K562 (cell line): ENCODE data around the gene YPEL2.

Source experiments
- CBX5 ChIP-seq: IDR thresholded peaks from 2 replicates; pipeline ENCODE4 v1.6.1; 2014; ENCODE audit warnings: low read depth, borderline replicate concordance
- NR2C2 ChIP-seq, 2 experiments: fragments of 200-800 bp in 1 of 2; sonication (Bioruptor generic) in 1 of 2; sonication (generic) in 1 of 2; formaldehyde crosslinking in 1 of 2; IDR thresholded peaks; 2 replicates each; pipeline versions ENCODE4 v1.6.1 to v1.8.0; 2016 to 2022; ENCODE audit warnings: mild to moderate bottlenecking in 1 of 2, missing compliant biosample characterization in 1 of 2, missing genetic modification characterization in 1 of 2, missing genetic modification reagents in 1 of 2
- PHF8 ChIP-seq: fragments of 200-600 bp; sonication (generic); IDR thresholded peaks from 2 replicates; pipeline ENCODE4 v1.6.1; 2012; ENCODE audit warnings: mixed run types, mild to moderate bottlenecking, inconsistent platforms, low read length, moderate library complexity, borderline replicate concordance
- YY1 ChIP-seq, 3 experiments: IDR thresholded peaks; 2 replicates each; pipeline ENCODE4 v1.6.1; 2011; ENCODE audit warnings: low read length in 2 of 3, mild to moderate bottlenecking in 2 of 3, moderate library complexity in 2 of 3, borderline replicate concordance in 1 of 3, control low read depth in 1 of 3, low read depth in 1 of 3; ENCODE audit not compliant: insufficient read depth in 3 of 3, insufficient replicate concordance in 2 of 3, control insufficient read depth in 1 of 3, insufficient read length in 1 of 3; ENCODE audit errors: extremely low read depth in 1 of 3
- TF ChIP-seq, protein P1 (sequence below): fragments of 150-350 bp; IDR thresholded peaks from 2 replicates; pipeline ENCODE4 v1.6.1; 2014; ENCODE audit warnings: low read depth, mild to moderate bottlenecking, low read length, borderline replicate concordance
- TF ChIP-seq, protein P2 (sequence below), 3 experiments: IDR thresholded peaks in 2 of 3; conservative IDR thresholded peaks in 1 of 3; 2 replicates each; pipeline ENCODE4 v1.5.1; 2011 to 2012; ENCODE audit warnings: low read length in 3 of 3, mild to moderate bottlenecking in 3 of 3, control low read depth in 2 of 3, improper control_type of control experiment in 1 of 3, inconsistent platforms in 1 of 3, low read depth in 1 of 3, mixed read lengths in 1 of 3, moderate library complexity in 1 of 3; ENCODE audit not compliant: insufficient read depth in 2 of 3

DNA sequence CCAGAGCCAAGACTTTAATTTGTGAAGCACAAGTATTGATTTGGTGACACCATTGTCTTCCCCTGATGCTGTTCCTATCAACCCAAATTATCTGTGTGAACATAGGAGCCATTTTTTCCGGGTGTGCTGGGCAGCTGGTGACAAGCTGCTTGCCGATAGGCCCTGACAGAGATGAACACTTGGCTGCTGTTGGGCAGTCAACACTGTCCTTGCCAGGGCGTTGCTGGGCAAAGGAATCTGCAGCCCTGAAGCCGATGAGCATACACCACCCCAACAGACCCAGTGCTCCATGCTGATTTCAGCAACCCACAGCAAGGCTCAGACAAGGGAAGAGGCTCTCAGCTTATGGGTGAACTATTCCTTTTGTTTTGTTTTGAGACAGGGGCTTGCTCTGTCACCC is 105.4 kb downstream of the YPEL2 start:
- TF ChIP-seq PHF8 (no peak), CBX5 (no peak), YY1 (IDR thresholded peaks at IDR 0.05; ENCODE audit: borderline replicate concordance in 1 of 3, control insufficient read depth in 1 of 3, extremely low read depth in 1 of 3, insufficient read depth in 3 of 3, insufficient read length in 1 of 3, insufficient replicate concordance in 2 of 3, low read depth in 1 of 3, low read length in 2 of 3) (no peak), NR2C2 (CRISPR knock-in tag; IDR thresholded peaks at IDR 0.05) (no peak), NR2C2 (tag; IDR thresholded peaks at IDR 0.05) (no peak)
- TF ChIP-seq, protein P1, sequence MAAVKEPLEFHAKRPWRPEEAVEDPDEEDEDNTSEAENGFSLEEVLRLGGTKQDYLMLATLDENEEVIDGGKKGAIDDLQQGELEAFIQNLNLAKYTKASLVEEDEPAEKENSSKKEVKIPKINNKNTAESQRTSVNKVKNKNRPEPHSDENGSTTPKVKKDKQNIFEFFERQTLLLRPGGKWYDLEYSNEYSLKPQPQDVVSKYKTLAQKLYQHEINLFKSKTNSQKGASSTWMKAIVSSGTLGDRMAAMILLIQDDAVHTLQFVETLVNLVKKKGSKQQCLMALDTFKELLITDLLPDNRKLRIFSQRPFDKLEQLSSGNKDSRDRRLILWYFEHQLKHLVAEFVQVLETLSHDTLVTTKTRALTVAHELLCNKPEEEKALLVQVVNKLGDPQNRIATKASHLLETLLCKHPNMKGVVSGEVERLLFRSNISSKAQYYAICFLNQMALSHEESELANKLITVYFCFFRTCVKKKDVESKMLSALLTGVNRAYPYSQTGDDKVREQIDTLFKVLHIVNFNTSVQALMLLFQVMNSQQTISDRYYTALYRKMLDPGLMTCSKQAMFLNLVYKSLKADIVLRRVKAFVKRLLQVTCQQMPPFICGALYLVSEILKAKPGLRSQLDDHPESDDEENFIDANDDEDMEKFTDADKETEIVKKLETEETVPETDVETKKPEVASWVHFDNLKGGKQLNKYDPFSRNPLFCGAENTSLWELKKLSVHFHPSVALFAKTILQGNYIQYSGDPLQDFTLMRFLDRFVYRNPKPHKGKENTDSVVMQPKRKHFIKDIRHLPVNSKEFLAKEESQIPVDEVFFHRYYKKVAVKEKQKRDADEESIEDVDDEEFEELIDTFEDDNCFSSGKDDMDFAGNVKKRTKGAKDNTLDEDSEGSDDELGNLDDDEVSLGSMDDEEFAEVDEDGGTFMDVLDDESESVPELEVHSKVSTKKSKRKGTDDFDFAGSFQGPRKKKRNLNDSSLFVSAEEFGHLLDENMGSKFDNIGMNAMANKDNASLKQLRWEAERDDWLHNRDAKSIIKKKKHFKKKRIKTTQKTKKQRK: no peak
- TF ChIP-seq, protein P2, sequence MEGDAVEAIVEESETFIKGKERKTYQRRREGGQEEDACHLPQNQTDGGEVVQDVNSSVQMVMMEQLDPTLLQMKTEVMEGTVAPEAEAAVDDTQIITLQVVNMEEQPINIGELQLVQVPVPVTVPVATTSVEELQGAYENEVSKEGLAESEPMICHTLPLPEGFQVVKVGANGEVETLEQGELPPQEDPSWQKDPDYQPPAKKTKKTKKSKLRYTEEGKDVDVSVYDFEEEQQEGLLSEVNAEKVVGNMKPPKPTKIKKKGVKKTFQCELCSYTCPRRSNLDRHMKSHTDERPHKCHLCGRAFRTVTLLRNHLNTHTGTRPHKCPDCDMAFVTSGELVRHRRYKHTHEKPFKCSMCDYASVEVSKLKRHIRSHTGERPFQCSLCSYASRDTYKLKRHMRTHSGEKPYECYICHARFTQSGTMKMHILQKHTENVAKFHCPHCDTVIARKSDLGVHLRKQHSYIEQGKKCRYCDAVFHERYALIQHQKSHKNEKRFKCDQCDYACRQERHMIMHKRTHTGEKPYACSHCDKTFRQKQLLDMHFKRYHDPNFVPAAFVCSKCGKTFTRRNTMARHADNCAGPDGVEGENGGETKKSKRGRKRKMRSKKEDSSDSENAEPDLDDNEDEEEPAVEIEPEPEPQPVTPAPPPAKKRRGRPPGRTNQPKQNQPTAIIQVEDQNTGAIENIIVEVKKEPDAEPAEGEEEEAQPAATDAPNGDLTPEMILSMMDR (IDR thresholded peaks at IDR 0.05 in 2 of 3, conservative IDR thresholded peaks at IDR 0.05 in 1 of 3; ENCODE audit: insufficient read depth in 2 of 3, low read depth in 1 of 3, low read length in 3 of 3): no peak
